ENCODE measurements around the gene C9orf50. TPM values are rescaled to one million over a fixed set of nuclear protein-coding genes. Genes with fewer than 3 reads are reported as not detected.

Gene C9orf50
- total RNA-seq, 1 experiment from 2014 or later: not detected

DNA sequence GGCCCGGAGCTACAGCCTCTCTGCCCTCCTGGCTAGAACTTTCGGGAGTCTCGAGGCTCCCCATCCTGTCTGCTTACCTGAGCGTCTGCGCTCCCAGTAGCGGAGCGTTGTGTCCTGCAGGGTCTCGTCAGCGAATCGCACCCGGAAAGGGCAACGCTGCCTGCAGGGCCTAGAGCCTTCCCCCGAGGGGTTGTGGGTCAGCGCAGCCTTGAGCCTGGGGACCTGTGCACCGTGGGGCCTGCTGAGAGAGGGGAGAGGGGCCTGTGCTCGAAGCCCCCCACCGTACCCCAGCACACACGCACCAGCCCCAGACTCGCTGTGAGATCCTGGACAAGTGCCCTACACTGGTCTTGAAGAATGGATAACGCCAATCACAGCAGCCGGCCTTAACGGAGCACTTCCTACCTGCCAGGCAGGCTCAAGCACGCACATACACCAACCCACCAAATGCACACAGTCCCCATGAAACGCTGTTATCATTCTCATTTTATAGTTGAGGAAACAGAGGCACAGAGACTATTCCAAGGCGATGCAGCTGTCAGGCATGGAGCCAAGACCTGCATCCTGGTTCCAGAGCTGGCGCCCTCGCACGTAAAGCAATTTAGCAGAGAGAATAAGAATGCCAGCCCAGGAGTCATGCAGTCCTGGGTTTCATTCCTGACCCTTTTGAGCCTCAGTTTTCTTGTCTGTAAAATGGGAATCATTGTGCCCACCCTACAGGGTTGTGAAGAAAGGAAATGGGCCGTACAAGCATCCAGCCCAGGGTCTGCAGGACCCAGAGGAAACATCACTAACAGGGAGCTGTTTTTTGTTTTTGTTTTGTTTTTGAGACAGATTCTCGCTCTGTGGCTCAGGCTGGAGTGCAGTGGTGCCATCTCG, 5.3 kb downstream of the C9orf50 start:
- peaks cover 8 to 9% of the 10 kb centered on the region in 2 experiments for H3K4me1 Mint-ChIP-seq
- no peaks in the 10 kb centered on the region; a peak in 2 of 7 replicates for H3K36me3 Mint-ChIP-seq (ENCODE audit: insufficient read depth in 1 of 3, low read depth in 3 of 3)
- Histone ChIP-seq H2BK15ac (ENCODE audit: low read depth, low read length) (no peak overlapping the region), H3K14ac (ENCODE audit: insufficient read depth, low read length) (no peak overlapping the region), H3K56ac (ENCODE audit: insufficient read length, low read depth, low read length) (no peak overlapping the region), H3K23ac (ENCODE audit: insufficient read length, low read depth, low read length) (no peak overlapping the region), H2BK120ac (ENCODE audit: low read depth, low read length, poor library complexity, severe bottlenecking) (no peak overlapping the region), H4K91ac (ENCODE audit: insufficient read length, low read depth, low read length) (no peak overlapping the region), H3K23me2 (ENCODE audit: insufficient read length, low read depth, low read length, poor library complexity, severe bottlenecking) (peaks cover 6% of the 10 kb centered on the region), H4K8ac (replicated peaks; ENCODE audit: insufficient read length, low read depth, low read length) (no peak overlapping the region), H3K9me3 (ENCODE audit: control insufficient read depth, low read depth, low read length) (no peaks in the 10 kb centered on the region), H2AK5ac (ENCODE audit: insufficient read length, low read length) (no peak overlapping the region), H4K5ac (ENCODE audit: insufficient read length, low read depth, low read length) (no peak overlapping the region), H4K20me1 (ENCODE audit: control insufficient read depth, insufficient read depth, insufficient read length) (no peaks in the 10 kb centered on the region), H3K4me1 (ENCODE audit: insufficient read depth, low read length) (no peaks in the 10 kb centered on the region), H3K27me3 (ENCODE audit: insufficient read depth, low read length) (peaks cover 12% of the 10 kb centered on the region), H3K4ac (ENCODE audit: low read depth, low read length) (no peak overlapping the region), H3K18ac (ENCODE audit: insufficient read length, low read depth, low read length) (no peak overlapping the region), H3K79me2 (ENCODE audit: insufficient read depth, low read length) (no peaks in the 10 kb centered on the region), H3K79me1 (ENCODE audit: insufficient read depth, low read depth, low read length, poor library complexity, severe bottlenecking) (no peaks in the 10 kb centered on the region), H3K9ac (ENCODE audit: extremely low read depth, insufficient read length, low read length) (no peak overlapping the region), H2BK20ac (ENCODE audit: low read depth, low read length, poor library complexity, severe bottlenecking) (no peak overlapping the region), H2BK12ac (ENCODE audit: insufficient read length, low read depth, low read length) (no peak overlapping the region), H2AFZ (ENCODE audit: low read length) (no peak overlapping the region), H3T11ph (ENCODE audit: low read length) (no peak overlapping the region), H3K4me2 (ENCODE audit: insufficient read depth, insufficient read length, low read length) (no peak overlapping the region), H2BK5ac (ENCODE audit: insufficient read length, low read length) (no peak overlapping the region), H3K27ac (ENCODE audit: insufficient read length, low read depth, low read length) (no peak overlapping the region)
- peaks cover 0 to 7% of the 10 kb centered on the region in 2 experiments; a peak in 3 of 5 replicates for H3K9me3 Mint-ChIP-seq
- no peak for DNase-seq
- TF ChIP-seq, protein P1, sequence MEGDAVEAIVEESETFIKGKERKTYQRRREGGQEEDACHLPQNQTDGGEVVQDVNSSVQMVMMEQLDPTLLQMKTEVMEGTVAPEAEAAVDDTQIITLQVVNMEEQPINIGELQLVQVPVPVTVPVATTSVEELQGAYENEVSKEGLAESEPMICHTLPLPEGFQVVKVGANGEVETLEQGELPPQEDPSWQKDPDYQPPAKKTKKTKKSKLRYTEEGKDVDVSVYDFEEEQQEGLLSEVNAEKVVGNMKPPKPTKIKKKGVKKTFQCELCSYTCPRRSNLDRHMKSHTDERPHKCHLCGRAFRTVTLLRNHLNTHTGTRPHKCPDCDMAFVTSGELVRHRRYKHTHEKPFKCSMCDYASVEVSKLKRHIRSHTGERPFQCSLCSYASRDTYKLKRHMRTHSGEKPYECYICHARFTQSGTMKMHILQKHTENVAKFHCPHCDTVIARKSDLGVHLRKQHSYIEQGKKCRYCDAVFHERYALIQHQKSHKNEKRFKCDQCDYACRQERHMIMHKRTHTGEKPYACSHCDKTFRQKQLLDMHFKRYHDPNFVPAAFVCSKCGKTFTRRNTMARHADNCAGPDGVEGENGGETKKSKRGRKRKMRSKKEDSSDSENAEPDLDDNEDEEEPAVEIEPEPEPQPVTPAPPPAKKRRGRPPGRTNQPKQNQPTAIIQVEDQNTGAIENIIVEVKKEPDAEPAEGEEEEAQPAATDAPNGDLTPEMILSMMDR (conservative IDR thresholded peaks at IDR 0.05): no peak
- H3K27ac Mint-ChIP-seq: no peak overlapping the region; a peak in 1 of 7 replicates
- H3K27me3 Mint-ChIP-seq (ENCODE audit: low read depth): peaks cover 69% of the 10 kb centered on the region
- no CpG with 5 or more reads among the region's 31 CpGs for WGBS (ENCODE audit: extremely low coverage, insufficient read length, low lambda C conversion rate)
- H3K4me3 Mint-ChIP-seq: no peak overlapping the region

All from H9 (cell line).